Measurements from ENCODE around the gene TIGD1.
"Not testable (repeated sequence)": the region's sequence is repeated elsewhere in the genome, so short reads cannot be mapped to it uniquely, and the experiment has no call there.

Gene TIGD1

DNA sequence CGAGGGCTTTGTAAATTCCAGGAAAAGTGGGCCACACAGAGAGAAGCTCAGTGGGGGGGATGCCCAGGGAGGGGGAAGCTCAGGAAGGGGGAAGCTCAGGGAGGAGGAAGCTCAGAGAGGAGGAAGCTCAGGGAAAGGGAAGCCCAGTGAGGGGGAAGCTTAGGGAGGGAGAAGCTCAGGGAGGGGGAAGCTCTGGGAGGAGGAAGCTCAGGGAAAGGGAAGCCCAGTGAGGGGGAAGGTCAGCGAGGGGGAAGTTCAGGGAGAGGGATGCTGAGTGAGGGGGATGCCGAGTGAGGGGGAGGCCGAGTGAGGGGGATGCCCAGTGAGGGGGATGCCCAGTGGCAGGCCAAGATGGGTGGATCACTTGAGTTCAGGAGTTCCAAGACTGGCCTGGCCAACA, 11.7 kb downstream of the TIGD1 start:
- DNase-seq, result no peak

- no peak for DNase-seq
These were observed 12.9 kb downstream of the TIGD1 start for GRCh38 chr2:232537499-232537898.

GRCh38 chr2:232537079-232537478, 13.3 kb downstream of the TIGD1 start:
- DNase-seq, result no peak

GRCh38 chr2:232535761-232536530, 14.4 kb downstream of the TIGD1 start:
- no peak for DNase-seq

DNA sequence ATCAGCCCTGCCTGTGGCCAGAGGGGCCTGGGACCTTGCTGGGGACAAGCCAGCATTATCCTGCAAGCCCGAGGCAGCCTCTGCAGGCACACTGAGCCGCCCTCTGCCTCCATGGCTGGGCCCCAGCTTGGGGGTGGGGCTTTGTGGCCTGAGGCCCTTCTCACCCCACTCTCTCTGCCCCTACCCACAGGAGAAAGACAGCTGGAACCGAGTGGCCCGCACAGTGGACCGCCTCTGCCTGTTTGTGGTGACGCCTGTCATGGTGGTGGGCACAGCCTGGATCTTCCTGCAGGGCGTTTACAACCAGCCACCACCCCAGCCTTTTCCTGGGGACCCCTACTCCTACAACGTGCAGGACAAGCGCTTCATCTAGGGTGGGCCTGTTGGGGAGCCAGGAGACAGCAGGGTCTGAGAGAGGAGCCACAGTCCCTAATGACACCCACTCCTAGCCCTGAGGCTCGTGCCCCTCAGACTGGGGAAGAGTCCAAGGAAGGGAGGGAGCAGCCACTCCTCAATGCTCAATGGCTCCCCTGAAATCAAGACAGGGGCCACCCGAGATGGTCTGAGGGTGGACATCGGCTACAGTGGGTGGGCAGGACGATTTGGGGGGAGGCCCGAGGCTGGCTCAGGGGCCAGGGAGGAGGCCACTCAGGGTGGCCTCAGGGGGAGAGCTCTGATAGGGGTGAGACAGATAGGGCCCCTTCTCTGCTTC, 15.3 kb downstream of the TIGD1 start:
- DNase-seq, result no peak

- no peak for DNase-seq
These were observed 16.2 kb downstream of the TIGD1 start for GRCh38 chr2:232533944-232534710.

DNA sequence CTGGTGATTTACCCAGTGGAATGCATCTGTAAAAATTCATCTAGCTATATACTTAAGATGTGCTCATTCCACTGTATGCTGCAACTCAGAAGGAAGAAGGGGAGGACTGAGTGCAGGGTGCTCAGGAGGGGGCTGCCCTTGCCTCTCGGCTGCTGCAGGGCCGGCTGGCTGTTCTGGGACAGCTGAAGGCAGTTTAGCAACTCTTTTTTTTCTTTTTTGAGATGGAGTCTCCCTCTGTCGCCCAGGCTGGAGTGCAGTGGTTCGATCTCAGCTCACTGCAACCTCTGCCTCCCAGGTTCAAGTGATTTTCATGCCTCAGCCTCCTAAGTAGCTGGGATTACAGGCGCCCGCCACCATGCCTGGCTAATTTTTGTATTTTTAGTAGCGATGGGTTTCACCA, 17.5 kb downstream of the TIGD1 start:
- not testable (repeated sequence) for DNase-seq

GRCh38 chr2:232532419-232532818, 17.9 kb downstream of the TIGD1 start:
- DNase-seq, result no peak

DNA sequence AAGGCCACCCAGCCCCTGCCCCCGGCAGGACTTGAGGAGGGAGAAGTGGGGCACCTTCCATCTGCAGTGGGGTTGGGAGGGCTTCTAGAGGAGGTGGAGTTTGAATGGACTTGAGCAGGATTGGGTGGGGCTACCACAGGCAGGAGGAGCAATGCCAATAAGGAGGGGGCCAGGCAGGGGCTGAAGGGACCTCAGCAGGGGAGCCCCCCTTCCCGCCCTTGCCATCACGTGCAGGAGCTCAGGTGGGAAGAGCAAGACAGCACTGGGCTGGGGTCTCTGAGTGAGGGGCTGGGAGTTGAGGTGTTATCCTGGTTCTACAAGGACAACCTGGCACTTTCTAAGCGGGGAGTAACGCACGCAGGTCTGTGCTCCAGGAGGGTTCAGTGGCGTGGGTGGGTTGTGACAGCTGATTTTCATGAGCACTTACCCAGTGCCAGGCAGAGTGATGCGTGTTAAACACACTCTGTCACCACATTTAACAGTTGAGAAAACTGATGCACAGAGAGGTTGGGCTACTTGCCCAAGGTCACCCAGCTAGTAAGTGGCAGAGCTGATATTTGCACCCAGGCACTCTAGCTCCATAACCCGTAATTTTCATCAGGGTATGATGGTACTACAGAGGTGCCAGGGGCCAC, 19.6 kb downstream of the TIGD1 start:
- no peak for DNase-seq

DNA sequence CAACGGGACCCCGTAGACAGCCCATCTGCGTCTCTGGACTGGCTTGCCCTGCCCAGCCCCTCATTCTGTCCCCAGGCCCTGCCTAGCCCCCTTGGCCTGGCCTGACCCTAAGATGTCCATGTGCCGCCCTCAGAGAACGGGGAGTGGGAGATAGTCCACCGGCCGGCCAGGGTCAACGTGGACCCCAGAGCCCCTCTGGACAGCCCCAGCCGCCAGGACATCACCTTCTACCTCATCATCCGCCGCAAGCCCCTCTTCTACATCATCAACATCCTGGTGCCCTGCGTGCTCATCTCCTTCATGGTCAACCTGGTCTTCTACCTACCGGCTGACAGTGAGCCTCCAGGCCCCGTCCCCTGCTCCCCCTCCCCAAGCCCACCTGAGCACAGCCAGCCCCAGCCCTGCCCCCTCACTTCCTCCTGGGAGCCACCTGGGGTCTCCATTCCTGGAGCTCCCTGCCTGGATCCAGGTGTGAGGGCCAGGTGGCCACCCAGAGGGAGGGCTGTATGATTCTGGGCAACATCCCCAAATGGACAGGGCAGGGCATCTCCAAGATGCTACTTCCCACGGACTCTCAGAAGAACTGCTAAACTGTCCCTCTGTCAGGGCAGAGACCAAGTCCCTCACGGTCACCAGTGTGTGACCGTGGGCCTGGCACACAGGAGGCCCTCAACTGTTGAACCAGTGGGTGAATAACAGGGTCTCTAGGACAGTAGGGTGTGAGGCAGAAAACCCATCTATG, 20.4 kb downstream of the TIGD1 start:
- DNase-seq, result no peak

GRCh38 chr2:232528746-232529460, 21.5 kb downstream of the TIGD1 start:
- no peak for DNase-seq

- no peak for DNase-seq
These were observed 22.4 kb downstream of the TIGD1 start for GRCh38 chr2:232527905-232528470.

DNA sequence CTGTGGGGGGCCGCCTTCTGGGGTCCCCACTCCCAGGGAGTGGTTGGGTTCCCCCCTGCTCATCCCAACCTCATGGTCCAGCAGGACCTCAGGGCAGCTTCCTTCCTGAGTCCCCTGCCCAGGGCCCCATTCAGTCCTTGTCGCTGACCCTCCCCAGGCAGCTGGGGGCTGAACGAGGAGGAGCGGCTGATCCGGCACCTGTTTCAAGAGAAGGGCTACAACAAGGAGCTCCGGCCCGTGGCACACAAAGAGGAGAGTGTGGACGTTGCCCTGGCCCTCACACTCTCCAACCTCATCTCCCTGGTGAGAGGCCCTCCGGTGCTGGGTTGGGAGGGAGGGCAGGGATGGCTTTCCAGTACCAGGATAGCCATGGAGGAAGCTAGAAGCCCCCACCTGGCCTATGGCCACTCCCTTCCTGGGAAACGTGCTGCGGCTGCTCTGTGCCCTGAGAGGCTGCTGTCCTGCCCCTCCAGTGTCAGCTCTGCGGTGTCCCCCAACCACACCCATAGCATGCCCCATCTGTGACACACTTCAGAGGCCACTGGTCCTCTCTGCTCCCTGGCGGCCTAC, 23.9 kb downstream of the TIGD1 start:
- no peak for DNase-seq

DNA sequence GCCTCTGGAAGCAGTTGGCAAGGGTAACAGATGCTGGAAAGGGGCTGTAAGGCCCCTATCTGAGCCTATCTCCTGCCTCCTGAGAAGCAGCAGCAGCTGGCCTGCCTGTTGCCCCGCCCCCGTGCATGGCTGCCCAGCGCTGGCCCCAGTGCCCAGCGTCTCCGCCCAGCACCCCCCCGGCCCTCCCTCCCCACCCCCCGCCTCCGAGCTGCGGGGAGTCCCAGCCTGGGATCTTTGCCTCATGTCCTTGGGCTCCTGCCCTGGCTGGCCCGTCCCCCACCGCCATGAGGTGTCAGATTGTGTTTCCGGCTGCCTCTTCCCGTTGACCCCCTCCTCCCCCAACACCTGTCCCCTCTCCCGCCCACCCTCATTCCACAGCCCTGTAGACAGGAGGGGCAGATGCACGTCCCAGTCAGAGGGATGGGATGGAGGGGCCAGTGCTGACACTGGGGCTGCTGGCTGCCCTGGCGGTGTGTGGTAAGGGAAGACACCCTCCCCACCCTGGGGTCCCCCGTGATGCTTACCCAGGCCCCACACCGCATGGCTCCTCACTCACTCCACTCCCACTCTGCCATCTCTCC, 24.5 kb downstream of the TIGD1 start, which contains the start of gene CHRND:
CHRND (plus strand) TSS at position 370 of the 581 bp plus-strand sequence; CDS start at position 426, 56 bp downstream.
- no peak for DNase-seq

- no peak for DNase-seq
These were observed 25.2 kb downstream of the TIGD1 start for GRCh38 chr2:232525199-232525598.

DNA sequence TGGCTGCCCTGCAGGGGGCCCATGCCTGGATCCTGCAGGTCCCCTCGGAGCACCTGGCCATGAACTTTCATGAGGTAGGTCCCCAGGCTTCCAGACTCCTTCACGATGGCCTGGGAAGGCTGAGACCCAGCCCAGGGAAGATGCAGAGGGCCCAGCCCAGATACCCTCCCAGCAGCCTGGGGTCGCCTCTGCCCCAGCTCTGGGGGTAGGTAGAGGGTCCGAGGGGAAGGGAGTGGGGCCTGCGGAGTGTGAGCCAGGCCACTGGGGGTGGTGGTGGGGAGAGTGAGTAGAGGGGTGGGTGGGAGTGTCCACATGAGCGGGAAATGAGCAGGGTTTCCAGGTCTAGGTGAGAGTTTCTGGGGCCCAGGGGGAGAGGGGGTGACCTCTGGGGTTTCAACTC, 25.6 kb downstream of the TIGD1 start:
- no peak for DNase-seq

- peak; percentile 2 for DNase-seq
These were observed 26.4 kb downstream of the TIGD1 start for GRCh38 chr2:232523682-232524597.

DNA sequence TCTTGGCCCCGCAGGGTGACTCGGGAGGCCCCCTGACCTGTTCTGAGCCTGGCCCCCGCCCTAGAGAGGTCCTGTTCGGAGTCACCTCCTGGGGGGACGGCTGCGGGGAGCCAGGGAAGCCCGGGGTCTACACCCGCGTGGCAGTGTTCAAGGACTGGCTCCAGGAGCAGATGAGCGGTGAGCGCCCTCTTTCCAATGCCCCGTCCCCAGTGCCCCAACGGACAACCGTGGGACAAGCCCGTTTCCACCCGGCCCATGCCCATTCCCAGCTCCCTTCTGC, 27.0 kb downstream of the TIGD1 start:
- DNase-seq, result no peak

- DNase-seq, result no peak
These were observed 27.5 kb downstream of the TIGD1 start for GRCh38 chr2:232522623-232523401.
